Measurements from ENCODE around the gene ZNF658.
"Not testable (repeated sequence)": the region's sequence is repeated elsewhere in the genome, so short reads cannot be mapped to it uniquely, and the experiment has no call there.

ZNF658 gene

DNA sequence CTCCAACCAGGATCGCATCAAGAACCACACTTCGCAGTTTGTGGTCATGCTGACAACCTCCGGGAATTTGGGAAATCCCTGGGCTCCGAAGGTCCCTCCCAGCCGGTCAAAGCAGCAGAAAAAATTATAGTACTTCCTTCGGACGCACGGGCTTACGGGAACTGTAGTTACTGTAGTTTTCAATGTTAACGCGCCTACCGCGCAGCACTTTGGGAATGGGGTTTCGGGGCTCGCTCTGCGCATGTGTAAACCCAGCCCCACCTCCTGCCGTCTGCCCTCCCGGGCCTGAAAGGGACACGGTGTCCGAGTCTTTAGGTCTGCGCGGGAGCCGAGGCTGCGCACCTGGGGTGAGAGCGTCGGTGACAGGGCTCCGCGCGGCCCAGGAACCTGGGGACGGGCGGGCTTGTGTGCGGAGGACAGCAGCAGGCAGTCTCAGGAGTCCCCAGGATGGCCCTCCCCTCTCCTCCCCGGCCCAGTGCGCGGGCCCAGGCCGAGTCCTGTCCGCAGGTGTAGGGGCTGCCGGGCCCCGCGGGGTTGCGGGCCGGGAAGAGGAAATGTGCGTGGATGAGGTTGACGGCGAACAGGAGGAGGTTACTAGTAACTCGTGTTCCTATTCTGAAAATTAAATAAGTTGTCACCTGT, at the start of gene ZNF658:
Gene ZNF658 (plus strand): TSS at position 236 of the 642 bp plus-strand sequence. CDS start 2,837 bp downstream, outside the sequence.
- DNase-seq, result not testable (repeated sequence)

DNA sequence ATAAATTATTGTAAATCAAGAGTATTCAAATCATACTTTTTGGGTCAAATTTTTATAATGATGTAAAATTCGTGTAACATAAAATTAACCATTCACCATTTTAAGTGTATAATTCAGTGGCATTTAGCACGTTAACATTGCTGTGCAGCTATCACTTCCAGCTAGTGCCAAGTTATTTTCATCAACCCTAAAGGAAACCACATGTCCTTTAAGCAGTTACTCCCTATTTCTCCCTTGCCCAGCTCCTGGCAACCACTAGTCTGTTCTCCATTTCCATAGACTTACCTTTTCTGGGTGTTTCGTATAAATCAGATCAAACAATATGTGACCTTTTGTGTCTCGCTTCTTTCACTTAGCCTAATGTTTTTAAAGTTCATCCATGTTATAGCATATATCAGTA, 38.8 kb upstream of the ZNF658 start:
- DNase-seq, result not testable (repeated sequence)

DNA sequence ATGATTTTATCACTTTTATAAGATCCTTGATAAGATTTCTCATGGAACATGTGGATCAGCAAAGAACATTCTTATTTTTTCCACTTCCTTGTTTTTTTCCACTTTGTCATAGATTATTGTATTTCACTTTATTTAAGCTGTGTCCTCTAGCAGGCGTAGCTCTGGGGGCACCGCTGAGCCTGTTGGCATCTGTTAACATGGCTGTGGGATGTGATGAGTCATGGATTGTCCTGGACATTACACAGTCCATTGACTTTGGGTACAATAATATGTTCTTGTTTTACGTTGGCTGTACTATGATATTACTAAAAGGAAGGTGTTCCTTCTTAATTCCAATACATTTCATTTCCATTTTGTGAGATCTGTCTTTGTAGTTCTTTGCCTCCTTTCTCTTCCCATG, 31.9 kb upstream of the ZNF658 start:
- DNase-seq, result not testable (repeated sequence)

DNA sequence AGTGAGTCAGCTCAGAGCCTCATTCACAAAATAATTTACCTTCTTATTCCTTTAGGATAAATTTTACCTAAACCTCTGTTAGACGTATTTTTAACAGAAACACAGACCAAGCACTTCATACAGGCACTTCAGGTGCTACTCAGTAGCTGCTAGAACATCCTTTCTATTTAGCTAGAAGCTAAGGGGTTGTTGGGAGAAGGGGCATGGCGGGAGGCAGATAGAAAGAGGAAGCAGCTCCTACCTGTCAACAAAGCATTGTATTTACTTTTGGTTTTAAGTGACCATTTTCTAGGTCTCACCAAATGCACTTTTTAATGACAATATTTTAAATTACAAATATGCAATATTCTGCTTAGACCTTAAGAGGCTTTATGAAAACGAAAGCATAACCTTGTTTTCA, 19.9 kb upstream of the ZNF658 start:
- not testable (repeated sequence) for DNase-seq

DNA sequence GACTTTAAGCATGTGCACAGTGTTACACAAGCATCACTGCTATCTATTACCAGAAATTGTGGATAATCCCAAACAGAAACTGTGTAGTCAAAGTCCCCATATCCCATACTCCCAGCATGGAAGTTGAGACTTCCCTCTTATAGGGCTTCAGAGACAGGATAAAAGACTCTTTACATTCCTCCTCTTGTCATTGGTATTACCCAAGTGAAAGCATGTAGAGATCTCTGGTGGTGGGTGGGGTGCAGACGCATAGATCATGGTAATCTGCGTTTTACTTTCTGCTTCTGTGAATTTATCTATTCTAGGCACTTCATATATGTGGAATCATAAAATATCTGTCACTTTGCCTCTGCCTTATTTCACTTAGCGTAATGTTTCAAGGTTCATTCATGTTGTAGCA, 18.7 kb upstream of the ZNF658 start:
- DNase-seq, result not testable (repeated sequence)

DNA sequence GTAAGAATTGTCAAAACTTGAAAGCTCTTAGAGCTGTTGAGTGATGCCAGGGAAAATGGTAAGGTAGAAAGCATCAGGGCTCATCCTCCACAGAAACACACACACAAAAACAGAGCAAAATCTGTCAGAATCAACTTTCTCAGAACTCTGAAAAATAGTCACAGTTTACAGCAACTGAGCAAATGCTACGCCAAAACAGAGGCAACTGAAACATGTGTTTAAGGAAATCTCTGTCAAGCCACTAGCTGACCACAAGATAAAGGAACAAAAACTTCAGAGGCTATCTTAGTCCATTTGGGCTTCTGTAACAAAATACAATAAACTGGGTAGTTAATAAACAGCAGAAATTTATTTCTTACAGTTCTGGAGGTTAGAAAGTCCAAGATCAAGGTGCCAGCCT, 10.2 kb upstream of the ZNF658 start:
- DNase-seq, result not testable (repeated sequence)

DNA sequence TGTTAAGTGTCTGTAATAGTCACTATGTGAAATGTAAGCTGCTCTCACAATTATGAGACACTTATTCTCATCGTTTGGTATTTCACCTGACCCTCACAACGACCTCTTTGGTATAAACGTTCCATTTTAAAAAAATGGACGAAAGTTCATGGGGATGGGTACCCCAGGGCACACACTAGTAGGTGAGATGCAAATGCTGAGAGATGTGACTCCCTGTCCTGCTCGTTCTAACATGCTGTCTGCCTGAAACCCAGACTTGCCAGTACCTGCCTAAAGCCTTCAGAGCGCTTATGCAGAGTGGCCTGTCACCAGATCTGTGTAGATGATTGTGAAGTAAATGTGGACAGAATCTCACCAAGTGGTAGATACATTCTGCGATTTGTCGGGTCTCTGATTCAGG, 616 bp downstream of the ZNF658 start:
- DNase-seq, result not testable (repeated sequence)

DNA sequence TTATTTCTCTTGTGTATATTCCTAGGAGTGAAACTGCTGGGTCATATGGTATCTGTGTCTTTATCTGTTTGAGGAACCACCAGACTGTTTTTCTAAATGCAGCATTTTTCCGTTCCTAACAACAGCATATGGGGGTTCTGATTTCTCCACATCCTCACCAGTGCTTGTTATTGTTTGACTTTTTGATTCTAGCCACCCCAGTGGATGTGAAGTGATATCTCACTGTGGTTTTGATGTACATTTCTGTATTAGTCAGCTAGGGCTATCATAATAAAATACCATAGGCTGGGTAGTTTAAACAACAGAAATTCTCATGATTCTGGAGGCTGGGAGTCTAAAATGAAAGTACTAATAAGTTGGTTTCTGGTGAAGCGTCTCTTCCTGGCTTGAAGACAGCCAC, 9.0 kb downstream of the ZNF658 start:
- not testable (repeated sequence) for DNase-seq

DNA sequence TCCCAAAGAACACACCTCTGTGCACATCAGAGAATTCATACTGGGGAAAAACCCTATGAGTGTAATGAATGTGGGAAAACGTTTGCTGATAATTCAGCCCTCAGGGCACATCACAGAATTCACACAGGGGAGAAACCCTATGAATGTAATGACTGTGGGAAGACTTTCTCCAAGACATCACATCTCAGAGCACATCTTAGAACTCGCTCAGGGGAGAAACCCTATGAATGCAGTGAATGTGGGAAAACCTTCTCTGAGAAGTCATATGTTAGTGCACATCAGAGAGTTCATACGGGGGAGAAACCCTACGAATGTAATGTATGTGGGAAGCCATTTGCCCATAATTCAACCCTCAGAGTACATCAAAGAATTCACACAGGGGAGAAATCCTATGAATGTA, 19.5 kb downstream of the ZNF658 start:
- DNase-seq, result not testable (repeated sequence)

DNA sequence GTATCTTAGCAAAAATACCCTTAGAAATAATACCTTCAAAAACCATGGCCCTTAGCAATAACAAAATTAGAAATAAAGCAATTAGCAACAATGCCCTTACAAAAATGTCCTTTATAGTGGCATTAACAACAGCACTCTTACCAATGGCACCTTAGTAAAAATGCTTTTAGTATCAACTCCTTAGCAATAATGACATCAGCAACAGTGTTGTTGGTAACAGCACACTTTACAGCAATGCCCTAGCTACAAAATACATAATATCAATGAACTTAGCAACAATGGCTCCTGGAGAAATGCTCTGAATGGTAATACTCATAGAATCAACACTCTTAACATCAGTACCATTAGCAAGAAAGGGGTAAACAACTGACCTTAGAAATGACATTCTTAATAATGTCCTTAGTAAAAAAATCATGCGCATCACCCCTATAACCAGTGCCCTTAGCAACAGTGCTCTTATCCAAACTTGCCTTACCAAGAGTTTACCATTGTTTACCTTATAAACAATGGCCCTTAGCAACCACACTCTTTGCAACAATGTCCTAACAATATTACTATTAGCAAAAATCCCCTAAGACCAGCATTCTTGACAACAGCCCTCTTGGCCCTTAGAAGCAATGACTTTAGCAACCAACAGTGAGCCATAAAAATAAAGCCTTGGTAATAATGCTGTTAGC, 35.8 kb downstream of the ZNF658 start:
- not testable (repeated sequence) for DNase-seq

DNA sequence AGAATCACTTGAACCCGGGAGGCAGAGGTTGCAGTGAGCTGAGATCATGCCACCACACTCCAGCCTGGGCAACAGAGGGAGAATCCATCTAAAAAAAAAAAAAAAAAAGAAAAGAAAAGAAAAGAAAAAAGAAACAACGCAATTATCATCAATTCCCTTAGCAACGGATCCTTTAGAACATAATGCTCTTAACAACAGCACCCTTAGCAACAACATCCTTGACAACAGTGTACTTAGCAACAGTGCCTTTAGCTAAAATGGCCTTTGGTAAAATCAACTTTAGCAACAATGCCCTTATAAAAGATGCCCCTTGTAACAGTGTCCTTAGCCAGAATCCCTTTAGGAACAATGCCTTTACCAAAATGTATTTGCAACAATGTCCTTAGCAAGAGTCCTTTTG, 37.1 kb downstream of the ZNF658 start:
- DNase-seq, result not testable (repeated sequence)

DNA sequence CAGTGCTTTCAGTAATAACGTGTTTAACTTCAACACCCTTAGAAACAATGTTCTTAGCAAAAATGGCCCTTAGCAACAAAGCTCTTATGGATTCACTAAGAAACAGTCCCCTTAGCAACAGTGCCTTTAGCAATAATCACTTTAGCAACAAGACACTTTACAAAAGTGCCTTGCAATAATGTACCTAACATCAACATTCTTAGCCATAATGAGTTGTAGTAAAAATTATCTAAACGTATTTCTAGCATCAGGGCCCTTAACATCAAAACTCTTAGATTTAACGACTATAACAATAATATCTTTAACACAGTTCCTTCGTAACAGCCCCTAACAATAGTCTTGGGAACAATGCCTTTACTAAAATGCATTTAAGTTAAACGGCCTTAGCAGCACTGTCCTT, 37.8 kb downstream of the ZNF658 start:
- not testable (repeated sequence) for DNase-seq

DNA sequence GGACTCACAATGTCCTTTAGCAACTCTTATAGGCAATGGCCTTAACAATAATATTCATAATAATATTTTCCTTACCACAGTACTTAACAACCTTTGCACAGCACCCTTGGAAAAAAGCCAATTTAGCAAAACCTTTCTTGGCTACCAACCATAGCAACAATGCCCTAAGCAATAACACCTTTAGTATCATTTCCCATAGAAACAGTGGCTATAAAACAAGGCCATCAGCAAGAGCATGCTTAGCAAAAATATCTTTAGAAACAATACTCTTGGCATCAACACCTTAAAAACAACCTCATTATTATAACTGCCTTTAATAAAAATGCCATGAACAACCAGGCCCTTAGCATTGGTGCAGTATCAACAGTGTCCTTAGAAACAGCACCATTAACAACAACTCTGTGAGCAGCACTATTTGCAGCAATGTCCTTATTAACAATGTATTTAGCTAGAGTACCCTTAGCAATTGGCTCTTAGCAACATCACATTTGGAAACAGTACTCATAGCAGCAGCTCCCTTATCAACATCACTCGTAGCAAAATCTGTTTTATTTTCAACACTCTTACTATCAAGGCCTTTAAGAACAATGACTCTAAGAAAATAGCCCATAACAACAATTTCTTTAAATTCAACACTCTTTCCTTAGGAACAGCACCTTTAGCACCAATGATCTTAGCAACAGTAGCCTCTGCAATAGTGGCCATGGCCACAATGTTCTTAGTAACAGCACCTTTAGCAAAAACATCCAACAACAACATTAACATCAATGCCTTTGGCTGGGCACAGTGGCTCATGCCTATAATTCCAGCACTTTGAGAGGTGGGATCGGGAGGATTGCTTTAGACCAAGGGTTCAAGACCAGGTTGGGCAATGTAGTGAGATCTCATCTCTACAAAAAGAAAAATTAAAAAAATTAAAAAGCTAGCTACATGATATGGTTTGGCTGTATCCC, 39.6 kb downstream of the ZNF658 start:
- DNase-seq, result not testable (repeated sequence)

DNA sequence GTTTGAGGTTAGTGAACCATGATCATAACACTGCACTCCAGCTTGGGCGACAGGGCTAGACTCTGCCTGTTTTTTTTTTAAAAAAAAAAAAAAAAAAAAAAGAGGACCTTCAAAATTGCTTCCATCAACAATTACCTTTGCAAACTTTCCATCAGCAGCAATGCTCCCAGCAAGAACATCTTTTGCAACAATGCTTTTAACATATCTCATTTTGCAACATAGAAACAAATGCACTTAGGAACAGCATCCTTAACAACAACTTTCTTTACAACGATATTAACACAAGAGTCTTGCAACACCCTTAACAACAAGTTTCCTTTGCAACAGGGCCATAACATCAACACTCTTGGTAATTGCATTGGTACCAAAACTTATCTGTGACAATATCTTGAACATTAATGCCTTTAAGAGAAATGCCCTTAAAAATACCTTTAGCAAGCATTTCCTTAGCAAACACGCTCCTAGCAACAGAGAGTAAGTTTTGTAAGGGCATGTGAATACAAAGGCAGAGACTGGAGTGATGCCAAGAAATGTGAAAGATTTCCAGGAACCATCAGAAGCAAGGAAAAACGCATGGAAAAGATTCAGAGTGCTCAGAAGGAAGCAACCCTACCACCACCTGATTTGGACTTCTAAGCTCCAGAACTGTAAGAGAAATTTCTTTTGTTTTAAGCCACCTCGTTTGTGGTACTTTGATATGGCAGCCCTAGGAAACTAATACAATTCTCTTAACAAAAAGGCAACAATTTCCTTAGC, 42.1 kb downstream of the ZNF658 start:
- DNase-seq, result not testable (repeated sequence)

DNA sequence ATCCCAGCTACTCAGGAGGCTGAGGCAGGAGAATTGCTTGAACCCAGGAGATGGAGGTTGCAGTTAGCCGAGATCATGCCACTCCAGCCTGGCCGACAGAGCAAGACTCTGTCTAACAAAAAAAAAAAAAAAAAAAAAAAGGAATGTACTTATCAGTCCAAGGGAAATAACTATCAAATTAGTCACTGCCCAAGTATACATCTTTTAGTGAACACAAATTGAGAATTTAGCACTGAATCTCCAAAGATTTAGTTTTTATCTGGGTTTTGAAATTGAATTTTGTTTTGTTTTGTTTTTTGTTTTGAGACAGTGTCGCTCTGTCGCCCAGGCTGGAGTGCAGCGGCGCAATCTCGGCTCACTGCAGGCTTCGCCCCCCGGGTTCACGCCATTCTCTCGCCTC, 52.1 kb downstream of the ZNF658 start:
- DNase-seq, result not testable (repeated sequence)

All from NCI-H82 (cell line).